Breast epithelium (tissue), 3 donors: ENCODE data around the gene KLHL3.

ENCODE experiments used
- POLR2A ChIP-seq: fragments of 450-650 bp; IDR thresholded peaks from one replicate; pipeline ENCODE4 v1.6.1; 2016; ENCODE audit warnings: antibody characterized with exemption, mild to moderate bottlenecking, moderate library complexity
- POLR2AphosphoS5 ChIP-seq, 3 donors: sonication (generic); formaldehyde crosslinking; IDR thresholded peaks; one replicate each; pipeline ENCODE4 v1.6.1; 2017; ENCODE audit warnings: antibody characterized with exemption in 3 of 3
- TF ChIP-seq, protein P1 (sequence below), 3 donors: fragments of 450-650 bp; IDR thresholded peaks; one replicate each; pipeline ENCODE4 v1.5.1; 2016 to 2017; ENCODE audit warnings: antibody characterized with exemption in 3 of 3, mild to moderate bottlenecking in 3 of 3, moderate library complexity in 3 of 3

DNA sequence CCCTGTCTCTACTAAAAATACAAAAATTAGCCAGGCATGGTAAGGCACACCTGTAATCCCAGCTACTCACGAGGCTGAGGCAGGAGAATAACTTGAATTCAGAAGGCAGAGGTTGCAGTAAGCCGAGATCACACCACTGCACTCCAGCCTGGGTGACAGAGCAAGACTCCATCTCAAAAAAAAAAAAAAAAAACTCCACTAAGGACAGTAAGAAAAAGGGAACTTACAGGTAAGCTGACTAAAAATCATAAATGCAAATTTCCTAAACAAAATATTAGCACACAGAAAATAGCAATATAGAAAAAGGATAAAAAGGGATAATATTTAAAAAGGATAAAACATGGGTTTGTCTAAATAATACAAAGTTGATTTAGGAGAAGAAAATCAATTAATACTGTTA is 46.2 kb upstream of the KLHL3 start:
- no peak for TF ChIP-seq POLR2AphosphoS5 (IDR thresholded peaks at IDR 0.05)
- TF ChIP-seq, protein P1, sequence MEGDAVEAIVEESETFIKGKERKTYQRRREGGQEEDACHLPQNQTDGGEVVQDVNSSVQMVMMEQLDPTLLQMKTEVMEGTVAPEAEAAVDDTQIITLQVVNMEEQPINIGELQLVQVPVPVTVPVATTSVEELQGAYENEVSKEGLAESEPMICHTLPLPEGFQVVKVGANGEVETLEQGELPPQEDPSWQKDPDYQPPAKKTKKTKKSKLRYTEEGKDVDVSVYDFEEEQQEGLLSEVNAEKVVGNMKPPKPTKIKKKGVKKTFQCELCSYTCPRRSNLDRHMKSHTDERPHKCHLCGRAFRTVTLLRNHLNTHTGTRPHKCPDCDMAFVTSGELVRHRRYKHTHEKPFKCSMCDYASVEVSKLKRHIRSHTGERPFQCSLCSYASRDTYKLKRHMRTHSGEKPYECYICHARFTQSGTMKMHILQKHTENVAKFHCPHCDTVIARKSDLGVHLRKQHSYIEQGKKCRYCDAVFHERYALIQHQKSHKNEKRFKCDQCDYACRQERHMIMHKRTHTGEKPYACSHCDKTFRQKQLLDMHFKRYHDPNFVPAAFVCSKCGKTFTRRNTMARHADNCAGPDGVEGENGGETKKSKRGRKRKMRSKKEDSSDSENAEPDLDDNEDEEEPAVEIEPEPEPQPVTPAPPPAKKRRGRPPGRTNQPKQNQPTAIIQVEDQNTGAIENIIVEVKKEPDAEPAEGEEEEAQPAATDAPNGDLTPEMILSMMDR (IDR thresholded peaks at IDR 0.05), result no peak
- TF ChIP-seq POLR2A, result no peak
